Measurements from ENCODE around the gene METTL25B. TPM values are rescaled to one million over a fixed set of nuclear protein-coding genes. Genes with fewer than 3 reads are reported as not detected.

METTL25B gene
- total RNA-seq, 1 experiment from 2014 or later, result 46.0 TPM

DNA sequence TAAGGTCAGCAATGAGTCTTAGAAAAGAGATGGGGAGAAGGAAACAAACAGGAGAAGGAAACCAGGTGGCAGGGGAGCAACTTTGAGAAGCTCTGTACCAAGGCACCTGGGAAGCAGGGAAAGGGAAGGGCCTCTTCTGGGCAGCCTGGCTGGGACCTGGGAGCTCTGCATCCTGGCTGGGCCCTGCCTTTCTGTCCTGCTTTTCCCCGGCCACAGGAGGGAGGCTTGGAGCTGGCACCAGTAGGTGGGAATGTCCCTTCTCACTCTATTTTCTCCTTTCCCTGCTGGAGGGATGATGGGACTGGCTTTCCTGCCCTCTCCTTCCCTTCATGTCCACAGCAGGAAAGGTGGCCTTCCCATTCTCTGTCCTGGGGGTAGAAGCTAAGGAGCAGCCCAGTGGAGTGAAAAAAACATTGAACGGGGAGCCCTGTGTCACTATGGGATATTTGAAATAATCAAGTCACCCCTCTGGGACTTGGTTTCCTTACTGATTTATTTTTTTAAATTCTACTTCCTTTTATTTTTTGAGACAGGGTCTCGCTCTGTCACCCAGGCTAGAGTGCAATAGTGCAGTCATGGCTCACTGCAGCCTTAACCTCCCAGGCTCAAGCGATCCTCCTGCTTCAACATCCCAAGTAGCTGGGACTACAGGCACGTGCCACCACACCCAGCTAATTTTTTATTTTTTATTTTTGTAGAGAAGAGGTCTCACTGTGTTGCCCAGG lies 45.9 kb upstream of the METTL25B start:
- Mint-ChIP-seq H3K4me3 (ENCODE audit: unreplicated experiment) (no peak overlapping the region), H3K36me3 (ENCODE audit: insufficient read depth, unreplicated experiment) (peaks cover 5% of the 10 kb centered on the region), H3K27ac (ENCODE audit: low read depth, unreplicated experiment) (no peak overlapping the region), H3K9me3 (ENCODE audit: unreplicated experiment) (no peaks in the 10 kb centered on the region), H3K4me1 (ENCODE audit: insufficient read depth, unreplicated experiment) (peaks cover 23% of the 10 kb centered on the region), H3K27me3 (ENCODE audit: insufficient read depth, unreplicated experiment) (peaks cover 27% of the 10 kb centered on the region)
- no peak for DNase-seq (ENCODE audit: unreplicated experiment)
- intact Hi-C loops (cut with micrococcal nuclease), result no loop called here
- no TSS peak for BruUV-seq (replicated peaks)
- POLR2A ChIA-PET, result interaction anchor here (0.6 to 1.6 kb wide), 3 partner anchors 21 to 162 kb away, joined by 3 to 6 read pairs (median 4); no protein-coding TSS in a partner anchor
- TF ChIP-seq, protein P1, sequence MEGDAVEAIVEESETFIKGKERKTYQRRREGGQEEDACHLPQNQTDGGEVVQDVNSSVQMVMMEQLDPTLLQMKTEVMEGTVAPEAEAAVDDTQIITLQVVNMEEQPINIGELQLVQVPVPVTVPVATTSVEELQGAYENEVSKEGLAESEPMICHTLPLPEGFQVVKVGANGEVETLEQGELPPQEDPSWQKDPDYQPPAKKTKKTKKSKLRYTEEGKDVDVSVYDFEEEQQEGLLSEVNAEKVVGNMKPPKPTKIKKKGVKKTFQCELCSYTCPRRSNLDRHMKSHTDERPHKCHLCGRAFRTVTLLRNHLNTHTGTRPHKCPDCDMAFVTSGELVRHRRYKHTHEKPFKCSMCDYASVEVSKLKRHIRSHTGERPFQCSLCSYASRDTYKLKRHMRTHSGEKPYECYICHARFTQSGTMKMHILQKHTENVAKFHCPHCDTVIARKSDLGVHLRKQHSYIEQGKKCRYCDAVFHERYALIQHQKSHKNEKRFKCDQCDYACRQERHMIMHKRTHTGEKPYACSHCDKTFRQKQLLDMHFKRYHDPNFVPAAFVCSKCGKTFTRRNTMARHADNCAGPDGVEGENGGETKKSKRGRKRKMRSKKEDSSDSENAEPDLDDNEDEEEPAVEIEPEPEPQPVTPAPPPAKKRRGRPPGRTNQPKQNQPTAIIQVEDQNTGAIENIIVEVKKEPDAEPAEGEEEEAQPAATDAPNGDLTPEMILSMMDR (IDR thresholded peaks at IDR 0.05; ENCODE audit: unreplicated experiment), result no peak
- CTCF ChIA-PET, result interaction anchor here (0.5 to 47.2 kb wide), 19 partner anchors 7 to 337 kb away, joined by 3 to 2415 read pairs (median 4); partner anchors contain the start of genes CRABP2, ISG20L2, METTL25B and MRPL24

DNA sequence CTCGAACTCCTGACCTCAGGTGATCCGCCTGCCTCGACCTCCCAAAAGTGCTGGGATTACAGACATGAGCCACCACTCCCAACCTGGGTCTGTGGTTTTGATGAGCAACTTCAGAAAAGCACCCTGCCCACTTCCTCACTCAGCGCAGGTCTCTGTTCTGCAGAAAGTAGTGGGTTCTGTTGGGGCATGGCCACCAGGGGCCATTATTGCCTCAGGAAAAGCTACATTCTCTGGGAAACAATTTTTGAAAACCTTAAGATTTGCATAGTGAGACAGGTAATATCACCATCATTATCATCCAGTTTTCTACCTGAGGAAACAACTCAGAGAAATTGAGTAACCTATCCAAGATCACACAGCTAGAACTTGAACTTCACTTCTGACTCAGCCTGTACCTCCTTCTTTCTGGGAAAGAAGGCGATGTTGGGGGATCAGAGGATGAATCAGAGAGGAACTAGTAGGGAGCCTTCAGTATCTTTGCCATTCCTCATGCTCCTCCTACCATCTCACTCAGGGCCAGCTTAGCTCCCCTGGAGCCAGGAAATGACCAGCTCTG lies 44.0 kb upstream of the METTL25B start:
- no peaks in the 10 kb centered on the region for H3K36me3 Mint-ChIP-seq (ENCODE audit: insufficient read depth, unreplicated experiment)
- ChIA-PET POLR2A (interaction anchor here (0.6 to 9.7 kb wide), 5 partner anchors 12 to 63 kb away, joined by 3 to 187 read pairs (median 9); partner anchors contain the start of genes ISG20L2 and METTL25B), CTCF (interaction anchor here (0.6 to 47.2 kb wide), 14 partner anchors 8 to 205 kb away, joined by 3 to 2415 read pairs (median 4); partner anchors contain the start of genes CRABP2, ISG20L2, METTL25B and NTRK1)
- no peaks in the 10 kb centered on the region for H3K9me3 Mint-ChIP-seq (ENCODE audit: unreplicated experiment)
- H3K27me3 Mint-ChIP-seq (ENCODE audit: insufficient read depth, unreplicated experiment), result peaks cover 17% of the 10 kb centered on the region
- TF ChIP-seq, protein P1 (IDR thresholded peaks at IDR 0.05; ENCODE audit: unreplicated experiment), result no peak
- H3K4me1 Mint-ChIP-seq (ENCODE audit: insufficient read depth, unreplicated experiment), result peaks cover 16% of the 10 kb centered on the region
- no TSS peak for BruUV-seq (replicated peaks)
- DNase-seq (ENCODE audit: unreplicated experiment), result peak; percentile 94
- H3K27ac Mint-ChIP-seq (ENCODE audit: low read depth, unreplicated experiment), result no peak overlapping the region
- intact Hi-C loops (cut with micrococcal nuclease), result no loop called here
- H3K4me3 Mint-ChIP-seq (ENCODE audit: unreplicated experiment), result no peak overlapping the region

DNA sequence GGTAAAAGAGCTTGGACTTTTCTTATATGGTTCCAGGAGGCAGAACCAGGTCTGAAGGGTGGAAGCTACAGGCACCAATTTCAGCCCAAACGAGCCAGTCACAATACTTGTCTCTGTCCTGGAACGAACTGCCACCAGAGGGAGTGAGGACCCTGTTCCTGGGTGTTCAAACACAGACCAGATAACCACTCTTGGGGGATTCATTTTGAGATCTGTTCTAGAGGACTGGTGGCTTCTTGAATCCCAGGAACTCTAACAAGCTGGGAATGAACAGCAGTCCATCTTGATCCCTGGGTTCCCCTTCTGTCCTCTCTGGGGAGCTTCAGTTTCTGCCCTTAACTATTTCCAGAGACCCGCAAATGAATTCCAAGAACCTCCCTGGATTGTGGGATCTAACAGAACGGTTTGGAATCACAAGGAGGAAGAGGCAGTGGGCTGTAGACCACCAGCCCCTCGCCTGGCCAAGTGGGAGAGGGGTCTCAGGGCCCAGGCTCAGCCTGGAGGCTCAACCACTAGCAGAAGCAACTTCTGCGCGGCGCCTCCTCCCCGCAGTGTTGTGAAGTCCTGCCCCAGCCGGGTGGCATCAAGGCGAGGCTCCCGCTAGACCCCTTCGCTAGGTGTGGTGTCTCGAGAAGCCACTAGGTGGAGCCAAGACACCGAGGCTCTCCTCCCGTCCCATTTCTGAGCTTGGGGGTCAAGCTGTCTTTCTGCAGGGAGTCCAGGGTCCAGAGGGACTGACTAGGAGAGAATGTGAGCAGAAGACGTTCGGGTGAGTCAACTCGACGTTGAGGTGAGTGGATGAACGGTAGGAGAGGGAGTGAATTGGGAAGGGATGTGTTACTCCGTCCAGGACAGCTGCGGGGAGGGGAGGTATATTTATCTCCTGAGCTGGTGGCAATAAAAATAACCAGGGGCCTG lies 39.0 kb upstream of the METTL25B start:
- Mint-ChIP-seq H3K9me3 (ENCODE audit: unreplicated experiment) (no peaks in the 10 kb centered on the region), H3K36me3 (ENCODE audit: insufficient read depth, unreplicated experiment) (no peaks in the 10 kb centered on the region)

More for the DNA sequence above, 39.0 kb upstream of the METTL25B start:
- Mint-ChIP-seq H3K27me3 (ENCODE audit: insufficient read depth, unreplicated experiment) (peaks cover 37% of the 10 kb centered on the region), H3K27ac (ENCODE audit: low read depth, unreplicated experiment) (no peak overlapping the region), H3K4me1 (ENCODE audit: insufficient read depth, unreplicated experiment) (peaks cover 32% of the 10 kb centered on the region), H3K4me3 (ENCODE audit: unreplicated experiment) (no peak overlapping the region)
- intact Hi-C loops (cut with micrococcal nuclease), result loop anchor here (1.0 kb wide), 4 partner anchors 16 to 201 kb away; partner anchors contain the start of genes CRABP2 and NTRK1
- no TSS peak for BruUV-seq (replicated peaks)
- CTCF ChIA-PET, result interaction anchor here (0.6 to 47.2 kb wide), 65 partner anchors 11 to 304 kb away, joined by 3 to 2415 read pairs (median 5); partner anchors contain the start of genes CRABP2, HDGF, INSRR and ISG20L2
- POLR2A ChIA-PET, result interaction anchor here (0.6 to 9.7 kb wide), 14 partner anchors 10 to 238 kb away, joined by 3 to 187 read pairs (median 4); partner anchors contain the start of genes CRABP2, HDGF, ISG20L2 and METTL25B
- DNase-seq (ENCODE audit: unreplicated experiment), result peak; percentile 92
- TF ChIP-seq, protein P1 (IDR thresholded peaks at IDR 0.05; ENCODE audit: unreplicated experiment), result peak; percentile 97
